ENCODE results near the gene RAB4A.

DNA sequence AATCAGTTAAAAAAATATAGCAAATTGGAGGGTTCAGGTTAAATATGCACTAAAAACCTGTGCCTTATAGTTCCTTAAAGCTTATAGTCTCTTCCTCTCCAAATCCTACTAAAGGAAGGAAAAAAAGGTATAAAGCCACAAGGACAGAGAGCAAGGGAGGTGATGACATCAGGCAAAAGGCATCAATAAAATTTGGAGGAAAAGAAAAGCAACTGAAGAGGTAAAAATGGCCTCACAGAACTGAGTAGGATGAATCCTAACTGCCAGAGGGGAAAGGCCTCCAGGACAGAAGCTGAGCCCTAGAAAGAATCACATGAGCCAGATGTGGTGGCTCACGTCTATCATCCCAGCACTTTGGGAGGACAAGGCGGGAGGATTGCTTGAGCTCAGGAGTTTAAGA, 63.8 kb downstream of the RAB4A start:
- TF ChIP-seq, protein P1, sequence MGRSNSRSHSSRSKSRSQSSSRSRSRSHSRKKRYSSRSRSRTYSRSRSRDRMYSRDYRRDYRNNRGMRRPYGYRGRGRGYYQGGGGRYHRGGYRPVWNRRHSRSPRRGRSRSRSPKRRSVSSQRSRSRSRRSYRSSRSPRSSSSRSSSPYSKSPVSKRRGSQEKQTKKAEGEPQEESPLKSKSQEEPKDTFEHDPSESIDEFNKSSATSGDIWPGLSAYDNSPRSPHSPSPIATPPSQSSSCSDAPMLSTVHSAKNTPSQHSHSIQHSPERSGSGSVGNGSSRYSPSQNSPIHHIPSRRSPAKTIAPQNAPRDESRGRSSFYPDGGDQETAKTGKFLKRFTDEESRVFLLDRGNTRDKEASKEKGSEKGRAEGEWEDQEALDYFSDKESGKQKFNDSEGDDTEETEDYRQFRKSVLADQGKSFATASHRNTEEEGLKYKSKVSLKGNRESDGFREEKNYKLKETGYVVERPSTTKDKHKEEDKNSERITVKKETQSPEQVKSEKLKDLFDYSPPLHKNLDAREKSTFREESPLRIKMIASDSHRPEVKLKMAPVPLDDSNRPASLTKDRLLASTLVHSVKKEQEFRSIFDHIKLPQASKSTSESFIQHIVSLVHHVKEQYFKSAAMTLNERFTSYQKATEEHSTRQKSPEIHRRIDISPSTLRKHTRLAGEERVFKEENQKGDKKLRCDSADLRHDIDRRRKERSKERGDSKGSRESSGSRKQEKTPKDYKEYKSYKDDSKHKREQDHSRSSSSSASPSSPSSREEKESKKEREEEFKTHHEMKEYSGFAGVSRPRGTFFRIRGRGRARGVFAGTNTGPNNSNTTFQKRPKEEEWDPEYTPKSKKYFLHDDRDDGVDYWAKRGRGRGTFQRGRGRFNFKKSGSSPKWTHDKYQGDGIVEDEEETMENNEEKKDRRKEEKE (IDR thresholded peaks at IDR 0.05; ENCODE audit: borderline replicate concordance in 1 of 2, control insufficient read depth in 1 of 2, low read depth in 2 of 2, low read length in 1 of 2): no peak
- TF ChIP-seq FOXP1 (CRISPR knock-in tag; IDR thresholded peaks at IDR 0.05) (no peak), HDAC2 (IDR thresholded peaks at IDR 0.05) (no peak), RB1 (IDR thresholded peaks at IDR 0.05; ENCODE audit: low read depth) (no peak), GATA2 (CRISPR knock-in tag; IDR thresholded peaks at IDR 0.05) (no peak), TEAD4 (IDR thresholded peaks at IDR 0.05; ENCODE audit: low read length) (no peak), TEAD4 (CRISPR knock-in tag; IDR thresholded peaks at IDR 0.05; ENCODE audit: borderline replicate concordance) (no peak), SMARCE1 (IDR thresholded peaks at IDR 0.05) (no peak), SMAD1 (IDR thresholded peaks at IDR 0.05; ENCODE audit: low read depth, low read length, partially characterized antibody) (no peak), RFX5 (IDR thresholded peaks at IDR 0.05; ENCODE audit: low read depth, low read length) (no peak)
- TF ChIP-seq, protein P2, sequence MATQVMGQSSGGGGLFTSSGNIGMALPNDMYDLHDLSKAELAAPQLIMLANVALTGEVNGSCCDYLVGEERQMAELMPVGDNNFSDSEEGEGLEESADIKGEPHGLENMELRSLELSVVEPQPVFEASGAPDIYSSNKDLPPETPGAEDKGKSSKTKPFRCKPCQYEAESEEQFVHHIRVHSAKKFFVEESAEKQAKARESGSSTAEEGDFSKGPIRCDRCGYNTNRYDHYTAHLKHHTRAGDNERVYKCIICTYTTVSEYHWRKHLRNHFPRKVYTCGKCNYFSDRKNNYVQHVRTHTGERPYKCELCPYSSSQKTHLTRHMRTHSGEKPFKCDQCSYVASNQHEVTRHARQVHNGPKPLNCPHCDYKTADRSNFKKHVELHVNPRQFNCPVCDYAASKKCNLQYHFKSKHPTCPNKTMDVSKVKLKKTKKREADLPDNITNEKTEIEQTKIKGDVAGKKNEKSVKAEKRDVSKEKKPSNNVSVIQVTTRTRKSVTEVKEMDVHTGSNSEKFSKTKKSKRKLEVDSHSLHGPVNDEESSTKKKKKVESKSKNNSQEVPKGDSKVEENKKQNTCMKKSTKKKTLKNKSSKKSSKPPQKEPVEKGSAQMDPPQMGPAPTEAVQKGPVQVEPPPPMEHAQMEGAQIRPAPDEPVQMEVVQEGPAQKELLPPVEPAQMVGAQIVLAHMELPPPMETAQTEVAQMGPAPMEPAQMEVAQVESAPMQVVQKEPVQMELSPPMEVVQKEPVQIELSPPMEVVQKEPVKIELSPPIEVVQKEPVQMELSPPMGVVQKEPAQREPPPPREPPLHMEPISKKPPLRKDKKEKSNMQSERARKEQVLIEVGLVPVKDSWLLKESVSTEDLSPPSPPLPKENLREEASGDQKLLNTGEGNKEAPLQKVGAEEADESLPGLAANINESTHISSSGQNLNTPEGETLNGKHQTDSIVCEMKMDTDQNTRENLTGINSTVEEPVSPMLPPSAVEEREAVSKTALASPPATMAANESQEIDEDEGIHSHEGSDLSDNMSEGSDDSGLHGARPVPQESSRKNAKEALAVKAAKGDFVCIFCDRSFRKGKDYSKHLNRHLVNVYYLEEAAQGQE (IDR thresholded peaks at IDR 0.05; ENCODE audit: borderline replicate concordance): no peak
- TF ChIP-seq, protein P2 (CRISPR knock-in tag; IDR thresholded peaks at IDR 0.05; ENCODE audit: low read depth): no peak
